SK-N-SH (cell line): ENCODE results near the gene APLN. TPM values are rescaled to one million over a fixed set of nuclear protein-coding genes. Genes with fewer than 3 reads are reported as not detected.

Experiments
- CTCF ChIA-PET: fragments of 300-600, 350-600 bp; formaldehyde crosslinking; extraction: SDS; loops from one replicate; lab custom pipeline; 2021; lab: Yijun Ruan, JAX
- POLR2A ChIA-PET: fragments of 350-600 bp; sonication (Branson Sonifier 250); formaldehyde crosslinking; extraction: SDS; loops from one replicate; lab custom pipeline; 2020; ENCODE audit warnings: antibody characterized with exemption, inconsistent platforms; lab: Yijun Ruan, JAX
- DNase-seq: peaks from one replicate; pipeline ENCODE4 v3.0.0; 2012
- H2AFZ ChIP-seq: fragments of 200-600 bp; sonication (generic); 2 replicates; pipeline ENCODE4 v1.8.1; 2016; ENCODE audit warnings: antibody characterized with exemption, mild to moderate bottlenecking, low read depth
- H3F3A ChIP-seq: fragments of 200-600 bp; sonication (generic); replicated peaks from 2 replicates; pipeline ENCODE3; 2016; ENCODE audit warnings: antibody characterized with exemption, mild to moderate bottlenecking; ENCODE audit not compliant: insufficient read depth
- H3K27ac ChIP-seq, 2 experiments: fragments of 200-500 bp in 1 of 2; fragments of 200-600 bp in 1 of 2; sonication (Bioruptor generic) in 1 of 2; sonication (generic), shearing (Covaris generic) in 1 of 2; 2 replicates each; pipeline versions ENCODE4 v1.5.1 to v1.6.1; 2014 to 2016; ENCODE audit warnings: low read depth in 2 of 2, inconsistent platforms in 1 of 2, low read length in 1 of 2, mild to moderate bottlenecking in 1 of 2, mixed read lengths in 1 of 2
- H3K27me3 ChIP-seq: fragments of 200-600 bp; sonication (generic), shearing (Covaris generic); 2 replicates; pipeline ENCODE4 v1.6.1; 2016; ENCODE audit warnings: mixed run types; ENCODE audit not compliant: insufficient read depth
- H3K36me3 ChIP-seq, 2 experiments: fragments of 200-500 bp in 1 of 2; fragments of 200-600 bp in 1 of 2; sonication (Bioruptor generic) in 1 of 2; sonication (generic) in 1 of 2; replicated peaks in 1 of 2; 2 replicates each; pipeline versions ENCODE3 to v1.5.1; 2014 to 2016; ENCODE audit warnings: low read length in 1 of 2, mild to moderate bottlenecking in 1 of 2; ENCODE audit not compliant: insufficient read depth in 2 of 2, control insufficient read depth in 1 of 2
- H3K4me1 ChIP-seq, 2 experiments: fragments of 200-500 bp in 1 of 2; fragments of 200-600 bp in 1 of 2; sonication (Bioruptor generic) in 1 of 2; sonication (generic), shearing (Covaris generic) in 1 of 2; 2 replicates each; pipeline versions ENCODE4 v1.5.1 to v1.6.1; 2014 to 2016; ENCODE audit warnings: low read depth in 1 of 2, low read length in 1 of 2, mixed run types in 1 of 2; ENCODE audit not compliant: insufficient read depth in 2 of 2, control insufficient read depth in 1 of 2
- H3K4me2 ChIP-seq: fragments of 200-600 bp; sonication (generic), shearing (Covaris generic); 2 replicates; pipeline ENCODE4 v1.6.1; 2017; ENCODE audit warnings: mixed run types
- H3K4me3 ChIP-seq, 2 experiments: fragments of 200-500 bp in 1 of 2; fragments of 200-600 bp in 1 of 2; sonication (Bioruptor generic) in 1 of 2; sonication (generic), shearing (Covaris generic) in 1 of 2; 2 replicates each; pipeline versions ENCODE4 v1.5.1 to v1.8.1; 2014 to 2016; ENCODE audit warnings: low read depth in 2 of 2, inconsistent platforms in 1 of 2, low read length in 1 of 2, mild to moderate bottlenecking in 1 of 2, mixed read lengths in 1 of 2, moderate library complexity in 1 of 2
- H3K79me2 ChIP-seq: fragments of 200-600 bp; sonication (generic); 2 replicates; pipeline ENCODE4 v1.8.1; 2017; ENCODE audit warnings: mild to moderate bottlenecking; ENCODE audit not compliant: insufficient read depth
- H3K9ac ChIP-seq: fragments of 200-600 bp; sonication (generic); 2 replicates; pipeline ENCODE4 v1.6.1; 2017; ENCODE audit warnings: mixed run types
- H3K9me2 ChIP-seq: fragments of 200-600 bp; sonication (generic); 2 replicates; pipeline ENCODE4 v1.6.1; 2017; ENCODE audit warnings: mixed run types
- H3K9me3 ChIP-seq: fragments of 200-600 bp; sonication (generic); 2 replicates; pipeline ENCODE4 v1.6.1; 2017; ENCODE audit warnings: mixed run types, mild to moderate bottlenecking, moderate library complexity
- H4K20me1 ChIP-seq: fragments of 200-600 bp; sonication (generic); 2 replicates; pipeline ENCODE4 v1.6.1; 2017; ENCODE audit warnings: mild to moderate bottlenecking, mixed run types; ENCODE audit not compliant: insufficient read depth
- ELF1 ChIP-seq: IDR thresholded peaks from 2 replicates; pipeline ENCODE4 v1.4.0; 2012
- EP300 ChIP-seq, 2 experiments: IDR thresholded peaks; 2 replicates each; pipeline versions ENCODE4 v1.4.0 to v1.6.1; 2012; ENCODE audit warnings: borderline replicate concordance in 1 of 2, low read depth in 1 of 2, low read length in 1 of 2
- FOXJ3 ChIP-seq: sonication (generic); formaldehyde crosslinking; IDR thresholded peaks from 2 replicates; pipeline ENCODE4 v1.5.1; 2020; ENCODE audit warnings: mild to moderate bottlenecking, missing genetic modification reagents
- FOXM1 ChIP-seq: IDR thresholded peaks from 2 replicates; pipeline ENCODE4 v1.4.0; 2012; ENCODE audit warnings: low read depth, mild to moderate bottlenecking
- GABPA ChIP-seq: IDR thresholded peaks from 2 replicates; pipeline ENCODE4 v1.4.0; 2012; ENCODE audit warnings: low read depth, mild to moderate bottlenecking
- GATA2 ChIP-seq: sonication (generic); formaldehyde crosslinking; IDR thresholded peaks from 2 replicates; pipeline ENCODE4 v1.5.0; 2020; ENCODE audit warnings: mild to moderate bottlenecking, missing genetic modification reagents
- MAX ChIP-seq: IDR thresholded peaks from 2 replicates; pipeline ENCODE4 v1.4.0; 2012; ENCODE audit warnings: low read depth
- MEF2A ChIP-seq: IDR thresholded peaks from 2 replicates; pipeline ENCODE4 v1.4.0; 2012; ENCODE audit warnings: low read depth, borderline replicate concordance
- MXI1 ChIP-seq: IDR thresholded peaks from 2 replicates; pipeline ENCODE4 v1.6.1; 2012; ENCODE audit warnings: mild to moderate bottlenecking, low read depth, low read length, improper control_type of control experiment
- NFIC ChIP-seq: IDR thresholded peaks from 2 replicates; pipeline ENCODE4 v1.4.0; 2012; ENCODE audit warnings: borderline replicate concordance
- PBX3 ChIP-seq: IDR thresholded peaks from 2 replicates; pipeline ENCODE4; 2012
- POLR2AphosphoS5 ChIP-seq: IDR thresholded peaks from 2 replicates; pipeline ENCODE4 v1.6.1; 2012; ENCODE audit warnings: low read depth, low read length
- RAD21 ChIP-seq: IDR thresholded peaks from 2 replicates; pipeline ENCODE4 v1.6.1; 2012; ENCODE audit warnings: mild to moderate bottlenecking, low read length
- REST ChIP-seq: IDR thresholded peaks from 2 replicates; pipeline ENCODE4 v1.6.1; 2012; ENCODE audit warnings: mild to moderate bottlenecking, low read depth, low read length, moderate library complexity
- SIN3A ChIP-seq: IDR thresholded peaks from 2 replicates; pipeline ENCODE4 v1.6.1; 2012; ENCODE audit warnings: low read depth, mild to moderate bottlenecking, low read length, moderate library complexity, borderline replicate concordance
- SMC3 ChIP-seq: IDR thresholded peaks from 2 replicates; pipeline ENCODE4 v1.6.1; 2012; ENCODE audit warnings: low read depth, low read length, improper control_type of control experiment
- TAF1 ChIP-seq: IDR thresholded peaks from 2 replicates; pipeline ENCODE4 v1.6.1; 2012; ENCODE audit warnings: low read depth, mild to moderate bottlenecking, low read length, moderate library complexity, borderline replicate concordance
- TEAD4 ChIP-seq: IDR thresholded peaks from 2 replicates; pipeline ENCODE4 v1.4.0; 2012; ENCODE audit warnings: mild to moderate bottlenecking, borderline replicate concordance; ENCODE audit not compliant: insufficient read depth
- USF2 ChIP-seq: fragments of 150-350 bp; IDR thresholded peaks from 2 replicates; pipeline ENCODE4 v1.6.1; 2017; ENCODE audit warnings: antibody characterized with exemption, low read length, low read depth, borderline replicate concordance
- YY1 ChIP-seq: IDR thresholded peaks from 2 replicates; pipeline ENCODE4 v1.4.0; 2012; ENCODE audit warnings: low read depth, mild to moderate bottlenecking
- WGBS: methylation state at CpG from one replicate; pipeline ENCODE4 v1.1.6; 2017; ENCODE audit warnings: low lambda C conversion rate; 5-methylcytosine and 5-hydroxymethylcytosine counted together
- polyA plus RNA-seq, 3 experiments: library from polyadenylated mRNA; depleted of rRNA; stranded (reverse); fragments of >200 nt; gene quantifications; 2 replicates each; pipeline ENCODE4 v1.2.3, GENCODE V29; 2012

The APLN gene
- polyA plus RNA-seq, 1 of the 3 experiments (the other 2 are of a cell fraction), result 0.82 TPM

GRCh38 chrX:129690435-129690834 is 35.7 kb upstream of the APLN start:
- H3K4me1 ChIP-seq, result peaks cover 0 to 3% of the 10 kb centered on the region in 2 experiments; a peak in 1 of 4 replicates
- H3K9me3 ChIP-seq, result no peaks in the 10 kb centered on the region
- no peak overlapping the region for H2AFZ ChIP-seq
- no peak for DNase-seq
- ChIA-PET POLR2A (no interaction called here), CTCF (no interaction called here)
- TF ChIP-seq EP300 (IDR thresholded peaks at IDR 0.05; ENCODE audit: borderline replicate concordance in 1 of 2, low read depth in 1 of 2, low read length in 1 of 2) (no peak), PBX3 (no peak), RAD21 (no peak), GATA2 (CRISPR knock-in tag) (no peak), SIN3A (no peak), FOXM1 (no peak), FOXJ3 (CRISPR knock-in tag) (no peak)
- H3F3A ChIP-seq, result no peaks in the 10 kb centered on the region
- H3K9ac ChIP-seq, result no peak overlapping the region
- H3K36me3 ChIP-seq, result no peaks in the 10 kb centered on the region
- H3K27me3 ChIP-seq, result peaks cover 17% of the 10 kb centered on the region; the same call in 1 of the 2 replicates
- WGBS, result 35% methylated on average over 9 of the region's 10 CpGs
- no peak overlapping the region for H3K4me3 ChIP-seq
- H3K79me2 ChIP-seq, result no peaks in the 10 kb centered on the region
- H3K27ac ChIP-seq, result no peak overlapping the region
- no peaks in the 10 kb centered on the region for H4K20me1 ChIP-seq
- no peak overlapping the region for H3K4me2 ChIP-seq
- no peaks in the 10 kb centered on the region for H3K9me2 ChIP-seq

- 65% methylated on average over 5 of the region's 5 CpGs for WGBS
Measured at GRCh38 chrX:129689796-129690195, 35.0 kb upstream of the APLN start.

More at GRCh38 chrX:129689796-129690195, 35.0 kb upstream of the APLN start:
- Histone ChIP-seq H3K4me2 (no peak overlapping the region), H3F3A (no peaks in the 10 kb centered on the region), H3K9me2 (no peaks in the 10 kb centered on the region), H3K9me3 (no peaks in the 10 kb centered on the region), H4K20me1 (no peaks in the 10 kb centered on the region), H3K27ac (no peak overlapping the region), H3K9ac (no peak overlapping the region), H3K4me3 (no peak overlapping the region), H2AFZ (no peak overlapping the region), H3K27me3 (peaks cover 17% of the 10 kb centered on the region; the same call in 1 of the 2 replicates), H3K4me1 (peaks cover 0 to 3% of the 10 kb centered on the region in 2 experiments; a peak in 1 of 4 replicates), H3K36me3 (no peaks in the 10 kb centered on the region), H3K79me2 (no peaks in the 10 kb centered on the region)
- CTCF ChIA-PET, result no interaction called here
- POLR2A ChIA-PET, result no interaction called here
- DNase-seq, result no peak
- TF ChIP-seq GABPA (no peak), MAX (no peak), POLR2AphosphoS5 (no peak), TAF1 (no peak), GATA2 (CRISPR knock-in tag) (no peak), SMC3 (no peak), MEF2A (no peak), NFIC (no peak), TEAD4 (no peak), REST (no peak), ELF1 (no peak), USF2 (no peak), YY1 (no peak), PBX3 (no peak), EP300 (IDR thresholded peaks at IDR 0.05; ENCODE audit: borderline replicate concordance in 1 of 2, low read depth in 1 of 2, low read length in 1 of 2) (no peak), MXI1 (no peak), RAD21 (no peak), FOXJ3 (CRISPR knock-in tag) (no peak)
